Keratinocyte (primary cell): ENCODE results near the gene DTNBP1. TPM values are rescaled to one million over a fixed set of nuclear protein-coding genes. Genes with fewer than 3 reads are reported as not detected.

ENCODE experiments used
- polyA plus RNA-seq, 5 experiments: library from polyadenylated mRNA; depleted of rRNA in 3 of 5; stranded (reverse) in 3 of 5; stranded (forward) in 1 of 5; unstranded in 1 of 5; fragments of >200 nt; gene quantifications; 1 replicate in 1 of 5; 2 replicates in 3 of 5; 3 replicates in 1 of 5; pipeline versions ENCODE4 v1.2.1 to v1.2.3, GENCODE V29; 2011 to 2012; ENCODE audit warnings: missing spikeins in 2 of 5, low read depth in 1 of 5, low replicate concordance in 1 of 5
- small RNA-seq, 3 experiments: library from RNA; depleted of rRNA; stranded (forward); fragments of <200 nt; gene quantifications; one replicate each; pipeline ENCODE3, GENCODE V24; 2012; ENCODE audit warnings: low read depth in 3 of 3, low replicate concordance in 1 of 3; ENCODE audit not compliant: insufficient read length in 3 of 3

DTNBP1 gene
- polyA plus RNA-seq, 1 donor (not counting 4 experiments of a cell fraction or from before 2014, with no cell fraction given): 11.5 TPM

Small RNAs within 50 kb of the gene (small RNA-seq; reads per million reads assigned to genes)
- gene RF00001: 0 reads per million in 3 experiments
